Upper lobe of left lung (tissue), 6 donors: ENCODE results near the gene UIMC1. TPM values are rescaled to one million over a fixed set of nuclear protein-coding genes. Genes with fewer than 3 reads are reported as not detected.
A peak's percentile ranks its signal among the peaks of the same experiment; 100 is the strongest.

Experiments used
- ATAC-seq, 2 donors: fragments of 200-7000 bp; cut with Tn5 transposase; one replicate each; pipeline ENCODE4 v1.9.1; 2022; ENCODE audit warnings: mild to moderate bottlenecking in 2 of 2, moderate library complexity in 2 of 2; ENCODE audit not compliant: low FRiP score in 2 of 2
- DNase-seq, 2 donors: peaks; one replicate each; pipeline ENCODE4 v3.0.0-alpha.2; 2019 to 2020
- H3K27ac ChIP-seq, 4 donors: fragments of 200-600 bp; sonication (generic); one replicate each; pipeline ENCODE4 v1.5.1; 2016 to 2019
- H3K27me3 ChIP-seq, 4 donors: fragments of 200-600 bp; sonication (generic); one replicate each; pipeline ENCODE4 v1.5.1; 2017 to 2019
- H3K36me3 ChIP-seq, 4 donors: fragments of 200-600 bp; sonication (generic); one replicate each; pipeline ENCODE4 v1.5.1; 2016 to 2019
- H3K4me1 ChIP-seq, 4 donors: fragments of 200-600 bp; sonication (generic); one replicate each; pipeline ENCODE4 v1.5.1; 2018 to 2019
- H3K4me3 ChIP-seq, 4 donors: fragments of 200-600 bp; sonication (generic); one replicate each; pipeline ENCODE4 v1.5.1; 2017 to 2019; ENCODE audit warnings: mild to moderate bottlenecking in 2 of 4, moderate library complexity in 1 of 4
- H3K9me3 ChIP-seq, 4 donors: fragments of 200-600 bp; sonication (generic); one replicate each; pipeline ENCODE4 v1.5.1; 2018 to 2019
- CTCF ChIP-seq, 6 experiments: fragments of 450-650 bp in 4 of 6; fragments of 200-600 bp in 2 of 6; sonication (generic) in 2 of 6; IDR thresholded peaks; one replicate each; pipeline ENCODE4 v1.5.1; 2016 to 2019; ENCODE audit warnings: antibody characterized with exemption in 6 of 6
- EP300 ChIP-seq, 4 donors: sonication (generic); formaldehyde crosslinking; IDR thresholded peaks; one replicate each; pipeline ENCODE4 v1.5.1; 2017; ENCODE audit warnings: antibody characterized with exemption in 4 of 4, control low read depth in 2 of 4
- POLR2A ChIP-seq, 4 donors: fragments of 450-650 bp; IDR thresholded peaks; one replicate each; pipeline ENCODE4 v1.5.1; 2016 to 2017; ENCODE audit warnings: antibody characterized with exemption in 4 of 4, mild to moderate bottlenecking in 2 of 4
- POLR2AphosphoS5 ChIP-seq, 2 donors: sonication (generic); formaldehyde crosslinking; IDR thresholded peaks; one replicate each; pipeline ENCODE4 v1.5.1; 2017; ENCODE audit warnings: antibody characterized with exemption in 2 of 2
- WGBS, 2 donors: methylation state at CpG; one replicate each; pipeline ENCODE4 v1.1.5; 2017 to 2018; 5-methylcytosine and 5-hydroxymethylcytosine counted together
- total RNA-seq, 6 donors: library from RNA; depleted of rRNA in 4 of 6; stranded (reverse); fragments of >200 nt in 4 of 6; gene quantifications; one replicate each; pipeline versions ENCODE4 v1.1.0 to v1.2.1, GENCODE V29; 2016 to 2021
- donor health status: DM: no; HTN: no; CAD: no; lungs with moderate emphysema.
- donor health status: DM: no; HTN: yes; CAD: no; lungs with severe emphysema.

Gene UIMC1
- total RNA-seq, 6 donors from 2014 or later = 26.7 to 87.0 (median 37.9) TPM

GRCh38 chr5:177024559-177024958 lies 18.0 kb upstream of the UIMC1 start:
- ATAC-seq = no peak

GRCh38 chr5:177023303-177023664 lies 16.7 kb upstream of the UIMC1 start:
- Histone ChIP-seq H3K4me3 (peak overlapping the region; percentile 85 to 95 (median 92)), H3K9me3 (no peaks in the 10 kb centered on the region), H3K27ac (peak overlapping the region; percentile 81 to 93 (median 88)), H3K27me3 (no peaks in the 10 kb centered on the region), H3K4me1 (peaks cover 12 to 22% (median 14%) of the 10 kb centered on the region in 4 donors), H3K36me3 (no peaks in the 10 kb centered on the region)
- ATAC-seq (peak; percentile 23 to 34), DNase-seq (no peak)
- no peak for TF ChIP-seq CTCF (IDR thresholded peaks at IDR 0.05)
- TF ChIP-seq POLR2A (IDR thresholded peaks at IDR 0.05) = no peak
- TF ChIP-seq EP300 (IDR thresholded peaks at IDR 0.05) = no peak
- TF ChIP-seq POLR2AphosphoS5 (IDR thresholded peaks at IDR 0.05) = no peak
- 12 to 21% methylated on average over 6 of the region's 6 CpGs for WGBS, 2 donors

More at GRCh38 chr5:177024559-177024958, 18.0 kb upstream of the UIMC1 start:
- Histone ChIP-seq H3K4me3 (no peak overlapping the region), H3K4me1 (peaks cover 12 to 22% (median 14%) of the 10 kb centered on the region in 4 donors), H3K9me3 (no peaks in the 10 kb centered on the region), H3K27ac (no peak overlapping the region), H3K36me3 (no peaks in the 10 kb centered on the region), H3K27me3 (no peaks in the 10 kb centered on the region)
- 93 to 100% methylated on average over 1 of the region's 1 CpG for WGBS, 2 donors
- TF ChIP-seq EP300 (IDR thresholded peaks at IDR 0.05) (no peak), POLR2AphosphoS5 (IDR thresholded peaks at IDR 0.05) (no peak), CTCF (IDR thresholded peaks at IDR 0.05) (no peak), POLR2A (IDR thresholded peaks at IDR 0.05) (no peak)
- no peak for DNase-seq

GRCh38 chr5:177022386-177023302 lies 16.1 kb upstream of the UIMC1 start, which contains the start of gene ZNF346:
TSS of gene ZNF346 (plus strand) at chr5:177022696. CDS start at chr5:177022739, 43 bp downstream.
- peak; percentile 91 to 97 for ATAC-seq
- WGBS, 2 donors = 0 to 1% methylated on average over 32 to 57 of the region's 77 CpGs
- peak; percentile 34 to 80 (median 68) for TF ChIP-seq CTCF (IDR thresholded peaks at IDR 0.05)
- TF ChIP-seq EP300 (IDR thresholded peaks at IDR 0.05) = no peak
- TF ChIP-seq POLR2AphosphoS5 (IDR thresholded peaks at IDR 0.05) = peak in 1 of 2 donors; percentile 41
- TF ChIP-seq POLR2A (IDR thresholded peaks at IDR 0.05) = peak in 3 of 4 donors; percentile 44 to 68 (median 48)
- Histone ChIP-seq H3K9me3 (no peaks in the 10 kb centered on the region), H3K27me3 (no peaks in the 10 kb centered on the region), H3K4me3 (peak within 1 kb of the TSS; percentile 85 to 95 (median 92)), H3K36me3 (no peaks in the 10 kb centered on the region), H3K4me1 (peaks cover 12 to 22% (median 14%) of the 10 kb centered on the region in 4 donors), H3K27ac (peak within 1 kb of the TSS; percentile 81 to 93 (median 88))
- DNase-seq = peak; percentile 92 to 94

GRCh38 chr5:177020033-177020432 lies 13.5 kb upstream of the UIMC1 start:
- H3K9me3 ChIP-seq = no peaks in the 10 kb centered on the region
- no peaks in the 10 kb centered on the region for H3K36me3 ChIP-seq
- no peak for DNase-seq
- 95 to 98% methylated on average over 2 of the region's 2 CpGs for WGBS, 2 donors
- no peak overlapping the region for H3K27ac ChIP-seq
- H3K4me1 ChIP-seq = peaks cover 12 to 22% (median 14%) of the 10 kb centered on the region in 4 donors
- no peak for ATAC-seq
- TF ChIP-seq EP300 (IDR thresholded peaks at IDR 0.05) (no peak), CTCF (IDR thresholded peaks at IDR 0.05) (no peak), POLR2A (IDR thresholded peaks at IDR 0.05) (no peak)
- no peaks in the 10 kb centered on the region for H3K27me3 ChIP-seq
- no peak overlapping the region for H3K4me3 ChIP-seq
